Epidermal melanocyte (primary cell): ENCODE measurements around the gene OASL.

Experiments used
- DNase-seq: peaks from one replicate; pipeline ENCODE4 v3.0.0; 2011; ENCODE audit warnings: low spot score; ENCODE audit not compliant: insufficient read length

The OASL gene

GRCh38 chr12:121015825-121016766 lies 22.9 kb downstream of the OASL start, which contains the start of gene C12orf43:
TSS of gene C12orf43 (minus strand) at chr12:121016487. CDS start at chr12:121016474, 13 bp downstream.
- DNase-seq, result peak; percentile 88

- no peak for DNase-seq
Measured at GRCh38 chr12:121013715-121014114, 25.3 kb downstream of the OASL start.

- DNase-seq, result no peak
Measured at GRCh38 chr12:121011820-121012219, 27.2 kb downstream of the OASL start.

- no peak for DNase-seq
Measured at GRCh38 chr12:121010860-121011259, 28.2 kb downstream of the OASL start.

GRCh38 chr12:121009741-121010140 lies 29.3 kb downstream of the OASL start:
- no peak for DNase-seq

- no peak for DNase-seq
Measured at GRCh38 chr12:121008347-121009098, 30.5 kb downstream of the OASL start.

- DNase-seq, result no peak
Measured at GRCh38 chr12:121005346-121005815, 33.7 kb downstream of the OASL start.

- no peak for DNase-seq
Measured at GRCh38 chr12:121004253-121004815, 34.7 kb downstream of the OASL start.

- no peak for DNase-seq
Measured at GRCh38 chr12:121003650-121004049, 35.4 kb downstream of the OASL start.

GRCh38 chr12:121001841-121002483 lies 37.1 kb downstream of the OASL start:
- no peak for DNase-seq

- no peak for DNase-seq
Measured at GRCh38 chr12:121001060-121001459, 38.0 kb downstream of the OASL start.

GRCh38 chr12:121000530-121000929 lies 38.5 kb downstream of the OASL start:
- DNase-seq, result no peak

GRCh38 chr12:120999191-121000120 lies 39.6 kb downstream of the OASL start:
- no peak for DNase-seq

GRCh38 chr12:120998435-120998834 lies 40.6 kb downstream of the OASL start:
- DNase-seq, result no peak

GRCh38 chr12:120997448-120997847 lies 41.6 kb downstream of the OASL start:
- no peak for DNase-seq

- no peak for DNase-seq
Measured at GRCh38 chr12:120996133-120996746, 42.8 kb downstream of the OASL start.

- no peak for DNase-seq
Measured at GRCh38 chr12:120994589-120995337, 44.3 kb downstream of the OASL start.

- DNase-seq, result no peak
Measured at GRCh38 chr12:120994059-120994458, 45.0 kb downstream of the OASL start.

GRCh38 chr12:120993496-120993895 lies 45.5 kb downstream of the OASL start:
- DNase-seq, result no peak
